T-helper 17 cell (primary cell): Measurements from ENCODE around the gene MGAT4A. TPM values are rescaled to one million over a fixed set of nuclear protein-coding genes. Genes with fewer than 3 reads are reported as not detected.
"Not testable (repeated sequence)": the region's sequence is repeated elsewhere in the genome, so short reads cannot be mapped to it uniquely, and the experiment has no call there.

ENCODE experiments used
- ATAC-seq: fragments of 150-1000 bp; cut with Tn5 transposase; 2 replicates; pipeline ENCODE4 v1.10.0; 2021; ENCODE audit warnings: mild to moderate bottlenecking, moderate library complexity
- DNase-seq, 3 donors: peaks; one replicate each; pipeline versions ENCODE4 v3.0.0 to v3.0.0-alpha.2; 2020 to 2021
- H3K9me3 ChIP-seq: one replicate; pipeline ENCODE4 v1.7.0; 2013; ENCODE audit warnings: low read length, mild to moderate bottlenecking; ENCODE audit not compliant: control insufficient read depth, poor library complexity, severe bottlenecking
- H3K27ac Mint-ChIP-seq: one replicate; pipeline ENCODE4 v1.8.0; 2022; ENCODE audit warnings: mild to moderate bottlenecking, moderate library complexity, mixed read lengths
- H3K27me3 Mint-ChIP-seq: one replicate; pipeline ENCODE4 v1.8.0; 2022; ENCODE audit warnings: mixed read lengths
- H3K36me3 Mint-ChIP-seq: one replicate; pipeline ENCODE4 v1.8.0; 2022; ENCODE audit warnings: low read depth, mixed read lengths
- H3K4me1 Mint-ChIP-seq: one replicate; pipeline ENCODE4 v1.8.0; 2022; ENCODE audit warnings: mild to moderate bottlenecking, mixed read lengths
- H3K4me3 Mint-ChIP-seq: one replicate; pipeline ENCODE4 v1.8.0; 2022; ENCODE audit warnings: mild to moderate bottlenecking, moderate library complexity, mixed read lengths
- total RNA-seq, 4 donors: library from RNA in 2 of 4; stranded (reverse) in 2 of 4; gene quantifications; one replicate each; pipeline ENCODE4 v1.2.3 and lab custom pipeline; 2022 to 2026

The MGAT4A gene
- total RNA-seq, 2 donors from 2014 or later = 187 to 205 TPM

DNA sequence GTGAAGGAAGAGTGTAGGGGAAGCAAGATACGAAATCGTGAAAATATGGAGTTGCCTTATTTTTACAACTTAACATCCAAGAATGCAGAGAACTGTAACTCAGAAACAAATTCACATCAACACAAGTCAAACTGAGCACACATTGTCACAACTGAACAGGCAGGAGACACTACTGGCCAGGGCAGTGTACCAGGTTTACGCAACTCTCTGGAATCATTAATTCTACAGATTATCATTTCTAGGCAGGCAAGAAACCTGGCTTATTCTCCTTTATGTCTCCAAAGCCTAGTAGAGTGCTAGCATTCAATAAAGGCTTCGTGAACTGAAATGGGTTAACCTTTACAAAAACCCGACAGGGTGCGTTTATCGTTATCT lies 123.2 kb downstream of the MGAT4A start:
- Mint-ChIP-seq H3K27ac (peak overlapping the region; percentile 98), H3K36me3 (peaks cover 3% of the 10 kb centered on the region), H3K27me3 (no peaks in the 10 kb centered on the region), H3K4me3 (peak overlapping the region; percentile 95), H3K4me1 (peaks cover 42% of the 10 kb centered on the region)
- H3K9me3 ChIP-seq = no peaks in the 10 kb centered on the region
- DNase-seq (no peak), ATAC-seq (no peak)

DNA sequence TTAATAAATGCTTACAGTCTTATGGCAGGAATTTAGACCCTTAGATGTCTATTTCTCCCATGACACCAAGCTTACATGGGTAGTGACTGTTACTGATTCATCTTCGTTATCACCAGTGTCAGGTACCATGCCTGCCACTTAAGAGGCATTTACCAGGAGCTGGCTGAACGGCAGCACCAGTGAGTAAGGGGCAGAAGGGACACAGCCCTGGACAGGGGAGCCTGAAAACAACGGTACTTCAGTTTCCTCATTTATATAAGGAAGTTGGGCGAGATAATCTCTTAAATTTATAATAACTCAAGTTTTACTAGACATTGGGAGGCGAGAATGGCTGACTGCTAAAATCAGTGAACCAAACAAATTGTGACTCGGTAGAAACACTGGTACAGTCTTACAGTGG lies 123.8 kb downstream of the MGAT4A start:
- ATAC-seq (no peak), DNase-seq (no peak)
- Mint-ChIP-seq H3K36me3 (peaks cover 3% of the 10 kb centered on the region), H3K27me3 (no peaks in the 10 kb centered on the region), H3K27ac (peak overlapping the region; percentile 98), H3K4me3 (peak overlapping the region; percentile 95), H3K4me1 (peaks cover 42% of the 10 kb centered on the region)
- no peaks in the 10 kb centered on the region for H3K9me3 ChIP-seq

DNA sequence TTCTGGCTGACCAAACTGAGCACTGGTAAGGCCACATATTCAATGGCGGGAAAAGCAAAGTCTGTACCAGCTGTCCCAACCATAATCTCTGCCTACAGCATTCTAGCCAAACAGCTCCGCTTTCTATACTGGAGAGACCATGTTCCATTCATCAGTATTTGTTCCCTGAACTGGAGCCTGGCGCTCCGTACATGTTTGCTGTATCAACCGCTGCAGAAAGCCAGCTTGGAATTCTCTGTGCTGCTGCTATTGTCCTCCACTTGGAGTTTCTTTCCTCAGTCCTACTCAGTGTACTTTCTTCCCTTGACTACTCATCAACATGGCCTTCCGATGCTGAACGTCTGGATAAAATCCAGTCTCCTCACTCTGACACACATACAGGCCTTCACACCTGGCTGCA lies 124.5 kb downstream of the MGAT4A start:
- H3K4me1 Mint-ChIP-seq = peaks cover 42% of the 10 kb centered on the region

GRCh38 chr2:98605076-98605475 lies 125.9 kb downstream of the MGAT4A start:
- DNase-seq (no peak), ATAC-seq (no peak)
- peaks cover 31% of the 10 kb centered on the region for H3K4me1 Mint-ChIP-seq
- H3K36me3 Mint-ChIP-seq = peaks cover 3% of the 10 kb centered on the region
- H3K27ac Mint-ChIP-seq = peak overlapping the region; percentile 98
- no peaks in the 10 kb centered on the region for H3K27me3 Mint-ChIP-seq
- H3K4me3 Mint-ChIP-seq = no peak overlapping the region
- no peaks in the 10 kb centered on the region for H3K9me3 ChIP-seq

More for the DNA sequence above, 124.5 kb downstream of the MGAT4A start:
- ATAC-seq = no peak
- DNase-seq = no peak
- peak overlapping the region; percentile 95 for H3K4me3 Mint-ChIP-seq
- H3K36me3 Mint-ChIP-seq = peaks cover 3% of the 10 kb centered on the region
- no peaks in the 10 kb centered on the region for H3K9me3 ChIP-seq
- peak overlapping the region; percentile 98 for H3K27ac Mint-ChIP-seq
- no peaks in the 10 kb centered on the region for H3K27me3 Mint-ChIP-seq

DNA sequence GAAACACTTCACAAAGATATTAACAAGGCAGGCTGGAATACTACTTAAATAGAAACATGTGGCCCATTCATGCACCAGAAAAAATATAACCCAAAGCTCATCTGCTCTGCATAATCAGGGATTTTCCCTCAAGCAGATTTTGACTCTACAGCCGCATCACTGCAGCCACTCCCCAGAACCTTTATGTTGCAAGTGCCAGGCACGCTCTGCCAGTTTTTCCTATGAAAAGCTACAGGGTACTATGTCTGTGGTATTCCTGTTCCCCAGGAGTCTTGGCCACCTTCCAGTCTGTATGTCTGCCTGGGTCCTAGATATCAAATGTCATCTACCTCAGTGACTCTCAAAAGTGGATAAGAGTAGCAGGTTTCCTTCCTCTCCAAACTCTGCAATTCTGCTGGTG lies 126.4 kb downstream of the MGAT4A start:
- H3K36me3 Mint-ChIP-seq = peaks cover 3% of the 10 kb centered on the region
- H3K4me1 Mint-ChIP-seq = peaks cover 27% of the 10 kb centered on the region
- DNase-seq (no peak), ATAC-seq (no peak)
- peak overlapping the region; percentile 98 for H3K27ac Mint-ChIP-seq
- no peaks in the 10 kb centered on the region for H3K27me3 Mint-ChIP-seq
- no peak overlapping the region for H3K4me3 Mint-ChIP-seq
- H3K9me3 ChIP-seq = no peaks in the 10 kb centered on the region

GRCh38 chr2:98601532-98602132 lies 129.3 kb downstream of the MGAT4A start:
- ATAC-seq (peak; percentile 61), DNase-seq (no peak)
- peaks cover 13% of the 10 kb centered on the region for H3K4me1 Mint-ChIP-seq
- no peak overlapping the region for H3K4me3 Mint-ChIP-seq
- no peak overlapping the region for H3K27ac Mint-ChIP-seq
- no peaks in the 10 kb centered on the region for H3K36me3 Mint-ChIP-seq
- no peaks in the 10 kb centered on the region for H3K9me3 ChIP-seq
- H3K27me3 Mint-ChIP-seq = no peaks in the 10 kb centered on the region

DNA sequence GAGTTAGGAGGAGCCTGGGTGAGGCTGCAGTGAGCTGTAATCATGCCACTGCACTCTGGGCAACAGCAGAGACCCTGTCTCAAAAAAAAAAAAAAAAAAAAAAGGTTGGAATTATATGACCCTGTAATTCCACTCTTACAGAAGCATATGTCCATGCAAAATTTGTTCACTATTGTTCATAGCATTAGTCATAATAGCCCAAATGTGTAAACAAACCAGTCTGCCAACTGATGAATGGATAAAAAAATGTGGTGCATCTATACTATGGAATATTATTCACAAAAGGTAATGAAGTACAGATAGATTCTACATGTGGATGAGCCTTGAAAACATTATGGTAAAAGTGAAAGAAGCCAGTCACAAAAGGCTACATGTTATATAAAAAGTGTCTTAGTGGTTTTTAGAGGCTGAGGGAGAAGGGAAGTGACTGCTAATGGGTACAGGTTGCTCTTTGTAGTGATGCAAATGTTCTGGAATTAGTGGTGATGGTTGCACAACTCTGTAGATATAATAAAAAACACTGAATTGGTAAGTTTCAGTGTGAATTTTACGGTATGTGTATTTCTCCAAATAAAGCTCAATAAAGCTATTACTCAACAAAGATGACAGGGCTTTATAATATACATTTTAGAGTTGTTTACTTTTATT lies 132.0 kb downstream of the MGAT4A start:
- no peaks in the 10 kb centered on the region for H3K36me3 Mint-ChIP-seq
- H3K27ac Mint-ChIP-seq = peak overlapping the region; percentile 67
- H3K4me3 Mint-ChIP-seq = no peak overlapping the region
- H3K4me1 Mint-ChIP-seq = peaks cover 5% of the 10 kb centered on the region
- H3K27me3 Mint-ChIP-seq = no peaks in the 10 kb centered on the region
- DNase-seq (no peak), ATAC-seq (no peak)
- H3K9me3 ChIP-seq = no peaks in the 10 kb centered on the region

- H3K27ac Mint-ChIP-seq, H3K4me3 Mint-ChIP-seq, DNase-seq, H3K27me3 Mint-ChIP-seq, H3K4me1 Mint-ChIP-seq, ATAC-seq, H3K36me3 Mint-ChIP-seq, H3K9me3 ChIP-seq: not testable (repeated sequence)
Measured at GRCh38 chr2:98594665-98595064, 136.3 kb downstream of the MGAT4A start.

- peaks cover 7% of the 10 kb centered on the region for H3K4me1 Mint-ChIP-seq
- no peaks in the 10 kb centered on the region for H3K9me3 ChIP-seq
- ATAC-seq (no peak), DNase-seq (no peak)
- peaks cover 6% of the 10 kb centered on the region for H3K36me3 Mint-ChIP-seq
- H3K27me3 Mint-ChIP-seq = no peaks in the 10 kb centered on the region
- H3K4me3 Mint-ChIP-seq = no peak overlapping the region
- H3K27ac Mint-ChIP-seq = peak overlapping the region; percentile 39
Measured at GRCh38 chr2:98592565-98592964, 138.4 kb downstream of the MGAT4A start.

DNA sequence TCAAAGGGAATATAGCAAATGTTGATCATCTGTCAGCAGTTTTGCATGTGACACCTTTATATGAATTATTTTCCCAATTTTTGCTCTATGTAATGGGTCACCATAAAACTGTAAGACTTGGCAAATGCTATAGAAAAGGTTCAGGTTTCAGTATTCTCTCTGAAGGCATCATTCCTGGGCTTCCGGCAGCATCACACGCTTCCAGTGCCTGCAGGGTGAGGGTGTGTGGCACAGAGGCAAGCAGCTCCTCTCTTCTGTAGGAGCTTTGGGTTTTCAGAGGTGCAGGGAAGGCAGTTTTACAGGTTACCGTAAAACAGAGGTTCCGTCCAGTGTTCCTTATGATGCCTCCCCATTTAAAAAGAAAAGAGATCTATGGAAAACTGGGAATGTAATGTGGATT lies 141.4 kb downstream of the MGAT4A start:
- Mint-ChIP-seq H3K36me3 (peaks cover 6% of the 10 kb centered on the region), H3K27ac (peak overlapping the region; percentile 66), H3K4me1 (peaks cover 5% of the 10 kb centered on the region), H3K4me3 (no peak overlapping the region), H3K27me3 (no peaks in the 10 kb centered on the region)
- DNase-seq (no peak), ATAC-seq (no peak)
- no peaks in the 10 kb centered on the region for H3K9me3 ChIP-seq

DNA sequence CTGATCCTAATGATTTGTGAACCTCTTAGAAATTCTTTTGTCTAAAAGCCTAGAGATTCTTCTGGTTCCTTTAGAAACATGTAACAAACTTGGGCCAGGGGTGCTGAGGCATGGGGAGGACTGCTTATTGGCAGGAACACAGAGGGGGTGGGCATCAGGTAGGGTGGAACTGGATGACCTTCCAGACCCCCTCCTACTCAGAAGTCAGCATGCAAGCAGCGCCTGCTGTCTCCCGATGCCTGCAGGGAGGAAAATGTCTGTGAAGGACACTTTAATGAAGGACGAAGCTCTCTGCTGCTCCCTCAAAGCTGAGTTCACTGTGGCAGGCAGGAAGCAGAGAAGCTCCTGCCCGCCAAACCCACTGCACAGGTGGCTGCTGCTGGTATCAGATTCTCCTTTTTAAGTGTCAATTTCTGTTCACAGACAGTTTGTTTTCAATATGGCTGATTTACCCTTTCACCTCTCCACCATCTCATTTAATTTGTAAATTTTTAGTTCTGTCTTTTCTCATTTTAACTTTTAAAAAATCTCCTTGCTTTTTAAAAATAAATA lies 142.0 kb downstream of the MGAT4A start:
- peak overlapping the region; percentile 66 for H3K27ac Mint-ChIP-seq
- peaks cover 5% of the 10 kb centered on the region for H3K4me1 Mint-ChIP-seq
- no peak for DNase-seq

DNA sequence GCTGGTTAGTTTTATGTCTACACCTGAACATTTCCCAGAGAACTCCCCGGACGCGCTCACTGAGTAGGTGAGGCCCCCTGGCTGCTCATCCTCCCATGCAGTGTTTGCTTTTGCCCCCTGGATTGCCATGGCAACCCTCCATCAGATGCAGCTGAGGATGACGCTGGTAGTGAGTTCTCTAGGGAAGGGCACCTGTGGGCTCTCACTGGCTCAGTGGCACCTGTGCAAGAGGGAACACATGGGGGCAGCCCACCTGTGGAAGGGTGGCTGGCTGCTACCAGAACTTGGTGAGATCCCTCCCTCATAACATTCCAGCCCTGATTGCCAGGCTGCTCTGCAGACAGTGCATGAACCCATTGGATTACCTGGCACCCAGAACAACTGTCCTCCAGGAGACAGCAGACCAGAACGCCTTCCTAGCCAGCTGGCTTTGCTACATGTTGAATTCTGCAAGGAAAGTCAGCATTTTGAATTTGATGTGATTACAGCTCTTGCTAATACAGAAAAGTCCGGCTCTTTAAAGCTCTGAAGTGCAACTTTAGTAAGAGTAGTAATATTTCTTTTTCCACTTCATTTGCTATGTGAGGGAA lies 144.3 kb downstream of the MGAT4A start:
- H3K9me3 ChIP-seq = no peaks in the 10 kb centered on the region
- Mint-ChIP-seq H3K27me3 (no peaks in the 10 kb centered on the region), H3K4me1 (peaks cover 5% of the 10 kb centered on the region), H3K36me3 (peaks cover 8% of the 10 kb centered on the region), H3K27ac (no peak overlapping the region), H3K4me3 (no peak overlapping the region)
- no peak for ATAC-seq
- DNase-seq = no peak

More for the DNA sequence above, 142.0 kb downstream of the MGAT4A start:
- H3K4me3 Mint-ChIP-seq = no peak overlapping the region
- no peaks in the 10 kb centered on the region for H3K27me3 Mint-ChIP-seq
- H3K9me3 ChIP-seq = no peaks in the 10 kb centered on the region
- ATAC-seq = no peak
- H3K36me3 Mint-ChIP-seq = peaks cover 6% of the 10 kb centered on the region

DNA sequence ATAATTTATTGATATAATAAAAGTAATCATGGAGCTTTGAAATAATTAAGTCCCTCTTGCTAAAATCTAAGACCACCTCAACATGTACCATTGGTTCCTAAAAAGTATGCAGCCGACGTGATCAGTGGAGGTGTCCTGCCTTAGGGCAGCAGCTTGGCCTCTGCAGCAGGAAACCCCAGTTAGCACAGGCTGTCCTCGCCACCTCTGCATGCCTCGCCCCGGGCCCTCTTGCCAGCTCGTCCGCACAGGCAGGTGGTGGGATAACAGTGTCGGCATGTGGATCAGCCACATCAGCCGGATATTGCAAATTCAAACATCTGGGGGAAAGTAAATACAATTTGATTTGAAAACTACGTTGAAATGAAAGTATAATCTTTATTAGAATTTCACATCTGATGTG lies 145.5 kb downstream of the MGAT4A start:
- Mint-ChIP-seq H3K27me3 (no peaks in the 10 kb centered on the region), H3K4me3 (no peak overlapping the region), H3K4me1 (peaks cover 7% of the 10 kb centered on the region), H3K36me3 (peaks cover 8% of the 10 kb centered on the region), H3K27ac (no peak overlapping the region)
- no peaks in the 10 kb centered on the region for H3K9me3 ChIP-seq
- DNase-seq (no peak), ATAC-seq (no peak)
